HL-60 (cell line): Measurements from ENCODE around the gene CTNNA1.

Experiments used
- GABPA ChIP-seq: IDR thresholded peaks from 2 replicates; pipeline ENCODE4 v1.6.1; 2012; ENCODE audit warnings: low read depth
- POLR2AphosphoS5 ChIP-seq: IDR thresholded peaks from 2 replicates; pipeline ENCODE4 v1.6.1; 2012; ENCODE audit warnings: low read depth
- REST ChIP-seq: IDR thresholded peaks from 2 replicates; pipeline ENCODE4 v1.6.1; 2012; ENCODE audit warnings: low read depth; ENCODE audit not compliant: insufficient replicate concordance
- TF ChIP-seq, protein P1 (sequence below): IDR thresholded peaks from one replicate; pipeline ENCODE4 v1.5.1; 2011; ENCODE audit warnings: low read length, control low read depth, inconsistent platforms; ENCODE audit not compliant: insufficient read depth

- TF ChIP-seq, protein P1, sequence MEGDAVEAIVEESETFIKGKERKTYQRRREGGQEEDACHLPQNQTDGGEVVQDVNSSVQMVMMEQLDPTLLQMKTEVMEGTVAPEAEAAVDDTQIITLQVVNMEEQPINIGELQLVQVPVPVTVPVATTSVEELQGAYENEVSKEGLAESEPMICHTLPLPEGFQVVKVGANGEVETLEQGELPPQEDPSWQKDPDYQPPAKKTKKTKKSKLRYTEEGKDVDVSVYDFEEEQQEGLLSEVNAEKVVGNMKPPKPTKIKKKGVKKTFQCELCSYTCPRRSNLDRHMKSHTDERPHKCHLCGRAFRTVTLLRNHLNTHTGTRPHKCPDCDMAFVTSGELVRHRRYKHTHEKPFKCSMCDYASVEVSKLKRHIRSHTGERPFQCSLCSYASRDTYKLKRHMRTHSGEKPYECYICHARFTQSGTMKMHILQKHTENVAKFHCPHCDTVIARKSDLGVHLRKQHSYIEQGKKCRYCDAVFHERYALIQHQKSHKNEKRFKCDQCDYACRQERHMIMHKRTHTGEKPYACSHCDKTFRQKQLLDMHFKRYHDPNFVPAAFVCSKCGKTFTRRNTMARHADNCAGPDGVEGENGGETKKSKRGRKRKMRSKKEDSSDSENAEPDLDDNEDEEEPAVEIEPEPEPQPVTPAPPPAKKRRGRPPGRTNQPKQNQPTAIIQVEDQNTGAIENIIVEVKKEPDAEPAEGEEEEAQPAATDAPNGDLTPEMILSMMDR: no peak
- TF ChIP-seq POLR2AphosphoS5: no peak
- TF ChIP-seq REST: no peak
- TF ChIP-seq GABPA: no peak
Measured at GRCh38 chr5:138714694-138715093, 38.5 kb upstream of the CTNNA1 start.
